SHP77 (cell line): ENCODE results near the gene DTX4.

ENCODE experiments used
- DNase-seq, 2 experiments: peaks; one replicate each; lab custom pipeline; 2025; lab: John Stamatoyannopoulos, UW

DTX4 gene

GRCh38 chr11:59219836-59220235 lies 47.9 kb downstream of the DTX4 start:
- DNase-seq, result no peak

GRCh38 chr11:59221441-59221840 lies 49.5 kb downstream of the DTX4 start:
- no peak for DNase-seq

GRCh38 chr11:59222464-59223060 lies 50.6 kb downstream of the DTX4 start:
- DNase-seq, result no peak

GRCh38 chr11:59223177-59223576 lies 51.2 kb downstream of the DTX4 start:
- DNase-seq, result no peak

- no peak for DNase-seq
Measured at GRCh38 chr11:59223611-59224010, 51.7 kb downstream of the DTX4 start.

GRCh38 chr11:59224351-59224928 lies 52.5 kb downstream of the DTX4 start:
- DNase-seq, result no peak

GRCh38 chr11:59225017-59225416 lies 53.1 kb downstream of the DTX4 start:
- no peak for DNase-seq

GRCh38 chr11:59226396-59226795 lies 54.5 kb downstream of the DTX4 start:
- DNase-seq, result no peak

GRCh38 chr11:59240322-59240721 lies 68.4 kb downstream of the DTX4 start:
- no peak for DNase-seq

- DNase-seq, result no peak
Measured at GRCh38 chr11:59243633-59244032, 71.7 kb downstream of the DTX4 start.

GRCh38 chr11:59247531-59248227 lies 75.7 kb downstream of the DTX4 start:
- no peak for DNase-seq

- no peak for DNase-seq
Measured at GRCh38 chr11:59249535-59249934, 77.6 kb downstream of the DTX4 start.

GRCh38 chr11:59253001-59253400 lies 81.1 kb downstream of the DTX4 start:
- no peak for DNase-seq

GRCh38 chr11:59254286-59254685 lies 82.4 kb downstream of the DTX4 start:
- no peak for DNase-seq

- DNase-seq, result no peak
Measured at GRCh38 chr11:59255281-59255680, 83.3 kb downstream of the DTX4 start.
